GM12878 (cell line): Measurements from ENCODE around the gene LARGE1. TPM values are rescaled to one million over a fixed set of nuclear protein-coding genes. Genes with fewer than 3 reads are reported as not detected.

ENCODE experiments used
- ATAC-seq: fragments of 200-7000 bp; cut with Tn5 transposase; 3 replicates; pipeline ENCODE4 v1.9.1; 2020; ENCODE audit warnings: mild to moderate bottlenecking, moderate library complexity
- BruUV-seq: library from RNA; stranded (reverse); fragments of 400-500 nt; replicated peaks from 2 replicates; lab custom pipeline; 2021; lab: Mats Ljungman, UMichigan
- CTCF ChIA-PET: fragments of 300-600 bp; sonication (Branson Sonifier 250); formaldehyde crosslinking; extraction: SDS; loops from one replicate; lab custom pipeline; 2021; ENCODE audit warnings: inconsistent platforms; lab: Yijun Ruan, JAX
- POLR2A ChIA-PET: fragments of 350-600 bp; formaldehyde crosslinking; extraction: SDS; loops from one replicate; lab custom pipeline; 2021; ENCODE audit warnings: inconsistent platforms; lab: Charles Lee
- RAD21 ChIA-PET: fragments of 300-600 bp; sonication (Branson Sonifier 250); formaldehyde crosslinking; loops from one replicate; lab custom pipeline; 2023; ENCODE audit warnings: antibody characterized with exemption; ENCODE audit not compliant: unreplicated experiment; lab: Charles Lee
- SMC1A ChIA-PET: fragments of 300-600 bp; sonication (Branson Sonifier 250); formaldehyde crosslinking; loops from one replicate; lab custom pipeline; 2023; ENCODE audit not compliant: unreplicated experiment, uncharacterized antibody; lab: Charles Lee
- DNase-seq: peaks from one replicate; pipeline ENCODE4 v3.0.0-alpha.2; 2011; ENCODE audit warnings: low read depth, low spot score
- FAIRE-seq: peaks from 3 replicates; lab custom pipeline; 2011; peaks lifted over from hg19 to GRCh38; lab: Jason Lieb, UNC
- H2AFZ ChIP-seq: 2 replicates; pipeline ENCODE4 v1.6.0; 2011; ENCODE audit warnings: low read depth, low read length, control low read depth; ENCODE audit not compliant: control insufficient read depth
- H3K27ac ChIP-seq: 2 replicates; pipeline ENCODE4 v1.5.1; 2011; ENCODE audit warnings: control low read depth; ENCODE audit not compliant: control insufficient read depth, insufficient read depth
- H3K27me3 ChIP-seq, 2 experiments: replicated peaks in 1 of 2; 2 replicates each; pipeline versions ENCODE4 v1.6.0 to v1.6.1; 2011; ENCODE audit warnings: low read length in 1 of 2; ENCODE audit not compliant: control insufficient read depth in 2 of 2, insufficient read depth in 2 of 2
- H3K36me3 ChIP-seq, 2 experiments: 2 replicates each; pipeline ENCODE4 v1.5.1; 2011; ENCODE audit warnings: low read length in 1 of 2; ENCODE audit not compliant: control insufficient read depth in 2 of 2, insufficient read depth in 2 of 2
- H3K4me1 ChIP-seq: 2 replicates; pipeline ENCODE4 v1.6.1; 2011; ENCODE audit warnings: mild to moderate bottlenecking, low read length, moderate library complexity, mixed read lengths; ENCODE audit not compliant: control insufficient read depth, insufficient read depth
- H3K4me2 ChIP-seq: 2 replicates; pipeline ENCODE4 v1.6.0; 2011; ENCODE audit warnings: control low read depth; ENCODE audit not compliant: control insufficient read depth, insufficient read depth
- H3K4me3 ChIP-seq: fragments of 200-600 bp; sonication (generic); 2 replicates; pipeline ENCODE4 v1.5.1; 2016
- H3K79me2 ChIP-seq: 2 replicates; pipeline ENCODE4 v1.6.0; 2011; ENCODE audit warnings: low read length; ENCODE audit not compliant: control insufficient read depth, insufficient read depth
- H3K9ac ChIP-seq: 2 replicates; pipeline ENCODE4 v1.8.0; 2011; ENCODE audit warnings: low read length, control low read depth, mixed read lengths; ENCODE audit not compliant: control insufficient read depth, insufficient read depth
- H3K9me3 ChIP-seq: replicated peaks from 3 replicates; pipeline ENCODE4 v1.5.1; 2011; ENCODE audit warnings: mild to moderate bottlenecking, low read length; ENCODE audit not compliant: control insufficient read depth, insufficient read depth
- H4K20me1 ChIP-seq: 2 replicates; pipeline ENCODE4 v1.6.0; 2011; ENCODE audit not compliant: control insufficient read depth, insufficient read depth
- ATF3 ChIP-seq: IDR thresholded peaks from 2 replicates; pipeline ENCODE4 v1.6.1; 2011; ENCODE audit warnings: low read depth, mild to moderate bottlenecking, low read length, moderate library complexity, borderline replicate concordance; ENCODE audit errors: extremely low read depth
- CEBPB ChIP-seq, 2 experiments: fragments of 150-350 bp in 1 of 2; IDR thresholded peaks; 2 replicates each; pipeline ENCODE4 v1.6.1; 2012 to 2014; ENCODE audit warnings: low read depth in 2 of 2, low read length in 2 of 2, borderline replicate concordance in 1 of 2, inconsistent platforms in 1 of 2
- EED ChIP-seq: sonication (generic); IDR thresholded peaks from 2 replicates; pipeline ENCODE4 v1.6.1; 2016; ENCODE audit warnings: antibody characterized with exemption, low read depth
- EGR1 ChIP-seq, 2 experiments: IDR thresholded peaks; 1 replicate in 1 of 2; 2 replicates in 1 of 2; pipeline ENCODE4 v1.6.1; 2011 to 2012; ENCODE audit warnings: low read depth in 2 of 2, low read length in 2 of 2, borderline replicate concordance in 1 of 2, mild to moderate bottlenecking in 1 of 2, moderate library complexity in 1 of 2
- KAT2A ChIP-seq: conservative IDR thresholded peaks from 2 replicates; pipeline ENCODE4 v1.6.1; 2011; ENCODE audit warnings: low read depth, low read length; ENCODE audit not compliant: control insufficient read depth
- NFYB ChIP-seq: IDR thresholded peaks from 2 replicates; pipeline ENCODE4 v1.6.1; 2011; ENCODE audit warnings: low read depth, mild to moderate bottlenecking, low read length, improper control_type of control experiment, moderate library complexity; ENCODE audit not compliant: insufficient read depth
- PML ChIP-seq: IDR thresholded peaks from 2 replicates; pipeline ENCODE4 v1.6.1; 2012; ENCODE audit warnings: low read length, inconsistent platforms
- RCOR1 ChIP-seq: conservative IDR thresholded peaks from 2 replicates; pipeline ENCODE4 v1.6.1; 2012; ENCODE audit warnings: low read depth, low read length, improper control_type of control experiment
- RELA ChIP-seq: fragments of 450-650 bp; IDR thresholded peaks from 2 replicates; pipeline ENCODE4 v1.8.0; 2014; ENCODE audit warnings: borderline replicate concordance; ENCODE audit not compliant: partially characterized antibody
- SMC3 ChIP-seq: IDR thresholded peaks from 2 replicates; pipeline ENCODE4 v1.6.1; 2011; ENCODE audit warnings: low read length, improper control_type of control experiment, borderline replicate concordance
- ZNF592 ChIP-seq: fragments of 450-650 bp; IDR thresholded peaks from 2 replicates; pipeline ENCODE4 v1.6.1; 2017; ENCODE audit warnings: mild to moderate bottlenecking, moderate library complexity
- WGBS: methylation state at CpG from one replicate; pipeline ENCODE4 v1.1.6; 2016; ENCODE audit warnings: low lambda C conversion rate; ENCODE audit not compliant: insufficient replicate concordance, insufficient coverage; ENCODE audit errors: missing lambda C conversion rate; 5-methylcytosine and 5-hydroxymethylcytosine counted together
- in situ Hi-C: fragments of 300-500 bp; cut with MboI; formaldehyde crosslinking; loops from 9 replicates; pipeline ENCODE4 v1.14.3; 2018; ENCODE audit warnings: mixed read lengths
- intact Hi-C: fragments of 100-400 bp; cut with micrococcal nuclease; formaldehyde crosslinking; loops from one replicate; pipeline ENCODE4 v1.14.2; 2022; ENCODE audit not compliant: unreplicated experiment
- polyA plus RNA-seq, 11 experiments: library from polyadenylated mRNA; depleted of rRNA in 4 of 11; unstranded in 6 of 11; stranded (reverse) in 5 of 11; fragments of >200 nt; fragmentation: Nextera tagmentation in 4 of 11; fragmentation: Illumina TruSeq in 1 of 11; extraction: Ambion mirVana in 4 of 11; extraction: Trizol in 1 of 11; gene quantifications; 1 replicate in 1 of 11; 2 replicates in 10 of 11; pipeline versions ENCODE4 v1.2.1 to v1.2.3, GENCODE V29; 2011 to 2016; ENCODE audit warnings: inconsistent platforms in 2 of 11, missing spikeins in 2 of 11, low read depth in 1 of 11
- total RNA-seq, 4 experiments: library from RNA; depleted of rRNA in 3 of 4; stranded (reverse); fragments of >200 nt in 3 of 4; fragmentation: Illumina TruSeq in 1 of 4; extraction: Trizol in 1 of 4; gene quantifications; 2 replicates each; pipeline versions ENCODE4 v1.2.1 to v1.2.3, GENCODE V29; 2013 to 2021
- TF ChIP-seq, protein P1 (sequence below): fragments of 450-650 bp; IDR thresholded peaks from 2 replicates; pipeline ENCODE4 v1.6.1; 2016; ENCODE audit warnings: mild to moderate bottlenecking
- TF ChIP-seq, protein P2 (sequence below): fragments of 450-650 bp; IDR thresholded peaks from 2 replicates; pipeline ENCODE4 v1.6.1; 2018; ENCODE audit warnings: mild to moderate bottlenecking, low read depth, moderate library complexity; ENCODE audit not compliant: partially characterized antibody
- TF ChIP-seq, protein P3 (sequence below): IDR thresholded peaks from 2 replicates; pipeline ENCODE4 v1.6.1; 2012; ENCODE audit warnings: low read depth, low read length, improper control_type of control experiment

LARGE1 gene
- total and polyA plus RNA-seq, 10 of the 15 experiments (the other 5 are each of a cell fraction or from before 2014, with no cell fraction given), result 3.2 to 41.4 (median 17.3) TPM

DNA sequence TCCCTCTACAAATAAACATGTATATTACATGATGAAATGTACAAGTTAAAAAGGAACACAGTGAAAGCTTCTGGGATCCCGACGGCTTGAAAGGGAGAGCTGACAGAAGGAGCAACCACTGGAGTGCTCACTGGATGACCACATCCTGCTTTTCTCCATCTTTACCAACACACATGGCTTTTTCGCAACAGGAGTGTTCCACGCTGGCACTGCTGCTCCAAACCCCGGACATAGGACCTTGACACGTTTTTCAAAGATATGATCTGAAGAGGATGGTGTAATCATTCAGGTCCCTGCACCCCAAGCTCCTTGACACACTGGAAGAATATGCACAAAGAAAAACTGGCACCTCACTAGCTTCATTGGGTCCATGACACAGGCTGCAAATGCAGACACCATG, 121.9 kb downstream of the LARGE1 start:
- no peak overlapping the region for H2AFZ ChIP-seq
- no peak overlapping the region for H3K27ac ChIP-seq
- H4K20me1 ChIP-seq, result no peaks in the 10 kb centered on the region
- BruUV-seq, result no TSS peak
- H3K9me3 ChIP-seq, result no peaks in the 10 kb centered on the region; the same call in 1 of the 3 replicates
- TF ChIP-seq, protein P1, sequence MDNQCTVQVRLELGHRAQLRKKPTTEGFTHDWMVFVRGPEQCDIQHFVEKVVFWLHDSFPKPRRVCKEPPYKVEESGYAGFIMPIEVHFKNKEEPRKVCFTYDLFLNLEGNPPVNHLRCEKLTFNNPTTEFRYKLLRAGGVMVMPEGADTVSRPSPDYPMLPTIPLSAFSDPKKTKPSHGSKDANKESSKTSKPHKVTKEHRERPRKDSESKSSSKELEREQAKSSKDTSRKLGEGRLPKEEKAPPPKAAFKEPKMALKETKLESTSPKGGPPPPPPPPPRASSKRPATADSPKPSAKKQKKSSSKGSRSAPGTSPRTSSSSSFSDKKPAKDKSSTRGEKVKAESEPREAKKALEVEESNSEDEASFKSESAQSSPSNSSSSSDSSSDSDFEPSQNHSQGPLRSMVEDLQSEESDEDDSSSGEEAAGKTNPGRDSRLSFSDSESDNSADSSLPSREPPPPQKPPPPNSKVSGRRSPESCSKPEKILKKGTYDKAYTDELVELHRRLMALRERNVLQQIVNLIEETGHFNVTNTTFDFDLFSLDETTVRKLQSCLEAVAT, result no peak
- TF ChIP-seq CEBPB (IDR thresholded peaks at IDR 0.05; ENCODE audit: borderline replicate concordance in 1 of 2, low read depth in 2 of 2, low read length in 2 of 2), result no peak
- TF ChIP-seq EED, result no peak
- TF ChIP-seq RELA, result no peak
- TF ChIP-seq PML, result no peak
- TF ChIP-seq EGR1 (IDR thresholded peaks at IDR 0.05; ENCODE audit: borderline replicate concordance in 1 of 2, low read depth in 2 of 2, low read length in 2 of 2), result no peak
- TF ChIP-seq, protein P2, sequence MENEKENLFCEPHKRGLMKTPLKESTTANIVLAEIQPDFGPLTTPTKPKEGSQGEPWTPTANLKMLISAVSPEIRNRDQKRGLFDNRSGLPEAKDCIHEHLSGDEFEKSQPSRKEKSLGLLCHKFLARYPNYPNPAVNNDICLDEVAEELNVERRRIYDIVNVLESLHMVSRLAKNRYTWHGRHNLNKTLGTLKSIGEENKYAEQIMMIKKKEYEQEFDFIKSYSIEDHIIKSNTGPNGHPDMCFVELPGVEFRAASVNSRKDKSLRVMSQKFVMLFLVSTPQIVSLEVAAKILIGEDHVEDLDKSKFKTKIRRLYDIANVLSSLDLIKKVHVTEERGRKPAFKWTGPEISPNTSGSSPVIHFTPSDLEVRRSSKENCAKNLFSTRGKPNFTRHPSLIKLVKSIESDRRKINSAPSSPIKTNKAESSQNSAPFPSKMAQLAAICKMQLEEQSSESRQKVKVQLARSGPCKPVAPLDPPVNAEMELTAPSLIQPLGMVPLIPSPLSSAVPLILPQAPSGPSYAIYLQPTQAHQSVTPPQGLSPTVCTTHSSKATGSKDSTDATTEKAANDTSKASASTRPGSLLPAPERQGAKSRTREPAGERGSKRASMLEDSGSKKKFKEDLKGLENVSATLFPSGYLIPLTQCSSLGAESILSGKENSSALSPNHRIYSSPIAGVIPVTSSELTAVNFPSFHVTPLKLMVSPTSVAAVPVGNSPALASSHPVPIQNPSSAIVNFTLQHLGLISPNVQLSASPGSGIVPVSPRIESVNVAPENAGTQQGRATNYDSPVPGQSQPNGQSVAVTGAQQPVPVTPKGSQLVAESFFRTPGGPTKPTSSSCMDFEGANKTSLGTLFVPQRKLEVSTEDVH, result no peak
- no peak for TF ChIP-seq ATF3
- TF ChIP-seq, protein P3, sequence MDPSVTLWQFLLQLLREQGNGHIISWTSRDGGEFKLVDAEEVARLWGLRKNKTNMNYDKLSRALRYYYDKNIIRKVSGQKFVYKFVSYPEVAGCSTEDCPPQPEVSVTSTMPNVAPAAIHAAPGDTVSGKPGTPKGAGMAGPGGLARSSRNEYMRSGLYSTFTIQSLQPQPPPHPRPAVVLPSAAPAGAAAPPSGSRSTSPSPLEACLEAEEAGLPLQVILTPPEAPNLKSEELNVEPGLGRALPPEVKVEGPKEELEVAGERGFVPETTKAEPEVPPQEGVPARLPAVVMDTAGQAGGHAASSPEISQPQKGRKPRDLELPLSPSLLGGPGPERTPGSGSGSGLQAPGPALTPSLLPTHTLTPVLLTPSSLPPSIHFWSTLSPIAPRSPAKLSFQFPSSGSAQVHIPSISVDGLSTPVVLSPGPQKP, result no peak
- TF ChIP-seq ZNF592, result no peak
- no peak for TF ChIP-seq NFYB
- no peak for TF ChIP-seq SMC3
- TF ChIP-seq KAT2A, result no peak
- no peak for TF ChIP-seq RCOR1
- POLR2A ChIA-PET, result no interaction called here
- no peak for ATAC-seq
- H3K9ac ChIP-seq, result no peak overlapping the region
- SMC1A ChIA-PET, result no interaction called here
- H3K4me1 ChIP-seq, result peaks cover 7% of the 10 kb centered on the region
- DNase-seq, result no peak
- H3K4me3 ChIP-seq, result no peak overlapping the region
- RAD21 ChIA-PET, result no interaction called here
- WGBS, result 55% methylated on average over 6 of the region's 6 CpGs
- peaks cover under 1% of the 10 kb centered on the region for H3K79me2 ChIP-seq
- intact Hi-C loops (loop anchor here (10.0 kb wide), 1 partner anchor 116 kb away; no protein-coding TSS in a partner anchor), in situ Hi-C loops (no loop called here)
- H3K4me2 ChIP-seq, result no peak overlapping the region
- FAIRE-seq, result no peak
- CTCF ChIA-PET, result no interaction called here
- no peaks in the 10 kb centered on the region for H3K27me3 ChIP-seq
- H3K36me3 ChIP-seq, result no peaks in the 10 kb centered on the region
